HCT116 (cell line): ENCODE data around the gene ZNF580. TPM values are rescaled to one million over a fixed set of nuclear protein-coding genes. Genes with fewer than 3 reads are reported as not detected.

Experiments
- ATAC-seq: fragments of 200-7000 bp; cut with Tn5 transposase; 2 replicates; pipeline ENCODE4 v1.9.1; 2020; ENCODE audit warnings: mild to moderate bottlenecking, moderate library complexity
- BruUV-seq: library from RNA; stranded (reverse); fragments of 400-500 nt; replicated peaks from 2 replicates; lab custom pipeline; 2021; lab: Mats Ljungman, UMichigan
- CTCF ChIA-PET: fragments of 300-600 bp; sonication (Branson Sonifier 250); formaldehyde crosslinking; loops from one replicate; lab custom pipeline; 2021; ENCODE audit warnings: antibody characterized with exemption; lab: Charles Lee
- POLR2A ChIA-PET: fragments of 300-600, 350-600 bp; sonication (Branson Sonifier 250); formaldehyde crosslinking; loops from one replicate; lab custom pipeline; 2021; ENCODE audit warnings: antibody characterized with exemption; lab: Charles Lee
- RAD21 ChIA-PET, 2 experiments: fragments of 300-600 bp; sonication (Branson Sonifier 250); formaldehyde crosslinking; loops; one replicate each; lab custom pipeline; 2023; ENCODE audit warnings: low total read pairs in 2 of 2; ENCODE audit not compliant: uncharacterized antibody in 2 of 2, unreplicated experiment in 2 of 2, low non-redundant PET in 1 of 2; lab: Charles Lee
- DNase-seq: peaks from one replicate; pipeline ENCODE4 v3.0.0-alpha.2; 2010; ENCODE audit warnings: low read depth, low spot score
- H2AFZ ChIP-seq: fragments of 200-600 bp; shearing (Covaris generic), sonication (generic); 2 replicates; pipeline ENCODE4 v1.6.1; 2017; ENCODE audit warnings: low read depth, mixed run types, mixed read lengths, antibody characterized with exemption, low read length; ENCODE audit not compliant: poor library complexity, severe bottlenecking
- H3K27ac ChIP-seq: 2 replicates; pipeline ENCODE4 v1.5.1; 2012; ENCODE audit warnings: low read depth, low read length
- H3K27me3 ChIP-seq: fragments of 200-600 bp; sonication (generic); 2 replicates; pipeline ENCODE4 v1.6.1; 2016; ENCODE audit warnings: mixed run types, low read length, mixed read lengths; ENCODE audit not compliant: insufficient read depth
- H3K36me3 ChIP-seq, 2 experiments: fragments of 200-500 bp in 1 of 2; fragments of 200-600 bp in 1 of 2; sonication (Bioruptor generic) in 1 of 2; sonication (generic) in 1 of 2; 2 replicates each; pipeline versions ENCODE4 v1.5.1 to v1.6.1; 2014 to 2016; ENCODE audit warnings: low read length in 2 of 2, inconsistent platforms in 1 of 2, mixed read lengths in 1 of 2, mixed run types in 1 of 2; ENCODE audit not compliant: insufficient read depth in 2 of 2, control insufficient read depth in 1 of 2
- H3K4me1 ChIP-seq, 2 experiments: fragments of 200-600 bp in 1 of 2; sonication (generic) in 1 of 2; 2 replicates each; pipeline versions ENCODE4 v1.5.1 to v1.6.1; 2012 to 2017; ENCODE audit warnings: low read length in 2 of 2, inconsistent platforms in 1 of 2, mild to moderate bottlenecking in 1 of 2, mixed read lengths in 1 of 2, mixed run types in 1 of 2, moderate library complexity in 1 of 2; ENCODE audit not compliant: insufficient read depth in 2 of 2, control insufficient read depth in 1 of 2
- H3K4me2 ChIP-seq: fragments of 200-600 bp; sonication (generic); 2 replicates; pipeline ENCODE4 v1.6.1; 2017; ENCODE audit warnings: mixed run types, low read length, mixed read lengths
- H3K4me3 ChIP-seq, 2 experiments: fragments of 200-600 bp in 1 of 2; sonication (generic) in 1 of 2; replicated peaks in 1 of 2; 2 replicates each; pipeline ENCODE4 v1.5.1; 2011 to 2016; ENCODE audit warnings: low read length in 2 of 2, control low read depth in 1 of 2, low read depth in 1 of 2, mild to moderate bottlenecking in 1 of 2, mixed read lengths in 1 of 2, mixed run types in 1 of 2
- H3K79me2 ChIP-seq: fragments of 200-600 bp; sonication (generic); 2 replicates; pipeline ENCODE4 v1.6.1; 2017; ENCODE audit warnings: mild to moderate bottlenecking, mixed run types, low read length, moderate library complexity, mixed read lengths; ENCODE audit not compliant: insufficient read depth
- H3K9ac ChIP-seq: fragments of 200-600 bp; sonication (generic); 2 replicates; pipeline ENCODE4 v1.6.1; 2016; ENCODE audit warnings: low read length, mixed read lengths
- H3K9me2 ChIP-seq: fragments of 200-600 bp; sonication (generic), shearing (Covaris generic); 2 replicates; pipeline ENCODE4 v1.6.1; 2017; ENCODE audit warnings: mixed run types, mild to moderate bottlenecking, moderate library complexity; ENCODE audit not compliant: insufficient read depth
- H3K9me3 ChIP-seq, 2 experiments: fragments of 200-500 bp in 1 of 2; fragments of 200-600 bp in 1 of 2; sonication (Bioruptor generic) in 1 of 2; sonication (generic) in 1 of 2; 2 replicates each; pipeline ENCODE4 v1.6.1; 2014 to 2017; ENCODE audit warnings: low read length in 2 of 2, mixed read lengths in 2 of 2, inconsistent platforms in 1 of 2, low read depth in 1 of 2, mild to moderate bottlenecking in 1 of 2, mixed run types in 1 of 2, moderate library complexity in 1 of 2; ENCODE audit not compliant: control insufficient read depth in 1 of 2, insufficient read depth in 1 of 2
- H4K20me1 ChIP-seq: fragments of 200-600 bp; sonication (generic), shearing (Covaris generic); 2 replicates; pipeline ENCODE4 v1.6.1; 2017; ENCODE audit warnings: mixed run types, mild to moderate bottlenecking, moderate library complexity; ENCODE audit not compliant: insufficient read depth
- EGR1 ChIP-seq: IDR thresholded peaks from 2 replicates; pipeline ENCODE4 v1.6.1; 2012; ENCODE audit warnings: low read depth
- POLR2AphosphoS5 ChIP-seq: IDR thresholded peaks from 2 replicates; pipeline ENCODE4 v1.6.1; 2011; ENCODE audit warnings: mild to moderate bottlenecking, low read depth, low read length, moderate library complexity
- SP1 ChIP-seq: IDR thresholded peaks from 2 replicates; pipeline ENCODE4 v1.6.1; 2012; ENCODE audit warnings: low read depth
- TCF7L2 ChIP-seq: IDR thresholded peaks from 2 replicates; pipeline ENCODE4 v1.7.0; 2011; ENCODE audit warnings: borderline replicate concordance, inconsistent platforms; ENCODE audit not compliant: insufficient read depth, insufficient read length; ENCODE audit errors: extremely low read depth
- ZBTB33 ChIP-seq: IDR thresholded peaks from 2 replicates; pipeline ENCODE4 v1.6.1; 2011; ENCODE audit warnings: mild to moderate bottlenecking, low read length, moderate library complexity; ENCODE audit not compliant: insufficient replicate concordance; ENCODE audit errors: extremely low read depth
- ZNF274 ChIP-seq: fragments of 200-500 bp; sonication (Bioruptor generic); IDR thresholded peaks from 2 replicates; pipeline ENCODE4 v1.6.1; 2014; ENCODE audit warnings: mild to moderate bottlenecking, low read depth, low read length, inconsistent platforms
- intact Hi-C: fragments of 100-400 bp; cut with micrococcal nuclease; formaldehyde crosslinking; loops from 2 replicates; pipeline ENCODE4 v1.10.0; 2022
- total RNA-seq: library from RNA; stranded (reverse); gene quantifications from one replicate; pipeline ENCODE4 v1.2.1, GENCODE V29; 2021; ENCODE audit not compliant: unreplicated experiment
- TF ChIP-seq, protein P1 (sequence below): IDR thresholded peaks from 2 replicates; pipeline ENCODE4 v1.6.1; 2012

Gene ZNF580
- total RNA-seq, 1 experiment from 2014 or later, result 36.7 TPM

DNA sequence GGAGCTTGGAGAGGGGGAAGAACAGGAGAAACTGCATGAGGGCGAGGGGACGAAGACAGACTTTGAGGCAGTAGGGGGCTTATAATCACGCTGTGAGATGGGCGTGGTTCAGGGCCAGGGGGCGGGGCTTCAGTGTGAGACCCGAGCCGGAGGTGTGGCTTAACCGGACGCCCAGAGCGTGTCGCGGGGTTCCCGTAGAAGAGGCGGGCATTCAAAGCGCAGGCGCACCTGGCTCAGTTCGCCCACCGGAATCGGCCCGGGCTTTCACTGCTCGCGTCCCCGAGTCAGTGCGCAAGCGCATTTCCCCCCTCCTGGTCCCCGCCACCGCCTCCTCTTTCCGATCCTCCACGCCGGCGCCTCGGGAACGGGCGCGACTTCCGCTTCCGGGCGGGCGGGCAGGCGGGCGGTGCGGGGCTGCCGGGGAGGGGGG, 35.6 kb upstream of the ZNF580 start:
- H3K4me1 ChIP-seq, result peaks cover 26 to 46% of the 10 kb centered on the region in 2 experiments
- CTCF ChIA-PET, result interaction anchor here (1.1 to 1.9 kb wide), 9 partner anchors 14 to 143 kb away, joined by 3 to 10 read pairs (median 4); partner anchors contain the start of genes U2AF2 and ZNF784
- peaks cover 44% of the 10 kb centered on the region for H3K79me2 ChIP-seq
- no TSS peak for BruUV-seq
- DNase-seq (peak; percentile 92), ATAC-seq (peak; percentile 81)
- H3K36me3 ChIP-seq, result peaks cover 4 to 21% of the 10 kb centered on the region in 2 experiments; a peak in 2 of 4 replicates
- H3K4me3 ChIP-seq, result peak overlapping the region; percentile 89 to 93
- no peaks in the 10 kb centered on the region for H3K27me3 ChIP-seq
- POLR2A ChIA-PET, result interaction anchor here (1.0 to 1.6 kb wide), 5 partner anchors 17 to 129 kb away, joined by 3 to 10 read pairs (median 4); partner anchors contain the start of genes ZNF628 and ZNF784
- no peaks in the 10 kb centered on the region for H3K9me2 ChIP-seq
- intact Hi-C loops, result no loop called here
- TF ChIP-seq TCF7L2 (no peak), ZBTB33 (peak; percentile 44), SP1 (peak; percentile 31; the same call in 1 of the 2 replicates), EGR1 (peak; percentile 79), POLR2AphosphoS5 (peak; percentile 68), ZNF274 (no peak)
- TF ChIP-seq, protein P1, sequence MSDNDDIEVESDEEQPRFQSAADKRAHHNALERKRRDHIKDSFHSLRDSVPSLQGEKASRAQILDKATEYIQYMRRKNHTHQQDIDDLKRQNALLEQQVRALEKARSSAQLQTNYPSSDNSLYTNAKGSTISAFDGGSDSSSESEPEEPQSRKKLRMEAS, result peak; percentile 69
- no peaks in the 10 kb centered on the region for H3K9me3 ChIP-seq
- H3K4me2 ChIP-seq, result peak overlapping the region; percentile 86
- H2AFZ ChIP-seq, result no peak overlapping the region
- RAD21 ChIA-PET, result no interaction called here
- peak overlapping the region; percentile 92 for H3K9ac ChIP-seq
- H3K27ac ChIP-seq, result peak overlapping the region; percentile 98
- H4K20me1 ChIP-seq, result no peaks in the 10 kb centered on the region
